ENCODE measurements around the gene LIPM. TPM values are rescaled to one million over a fixed set of nuclear protein-coding genes. Genes with fewer than 3 reads are reported as not detected.

Gene LIPM
- polyA plus RNA-seq, 1 donor (not counting 4 experiments of a cell fraction or from before 2014, with no cell fraction given), result 0.67 TPM

DNA sequence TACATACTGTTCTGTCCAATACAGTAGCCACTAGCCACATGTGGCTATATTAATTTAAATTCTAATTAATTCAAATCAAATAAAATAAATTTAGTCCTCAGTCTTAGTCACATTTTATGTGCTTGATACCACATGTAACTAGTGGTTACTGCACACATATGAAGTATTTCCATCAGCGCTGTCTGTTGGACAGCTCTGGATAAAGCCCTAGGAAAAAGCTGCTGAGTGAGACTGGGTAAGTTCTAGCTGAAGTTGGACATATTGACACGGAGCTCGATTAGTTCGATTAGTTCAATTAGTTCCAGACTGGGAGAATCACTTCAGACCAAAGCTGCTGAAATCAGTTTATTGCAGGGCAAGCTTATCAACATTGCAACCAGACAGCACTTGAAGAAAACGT is 15.1 kb upstream of the LIPM start:
- no peak for FAIRE-seq
- no peak overlapping the region for H3K27ac ChIP-seq (ENCODE audit: control insufficient read depth, insufficient read depth, low read length)
- TF ChIP-seq, protein P1, sequence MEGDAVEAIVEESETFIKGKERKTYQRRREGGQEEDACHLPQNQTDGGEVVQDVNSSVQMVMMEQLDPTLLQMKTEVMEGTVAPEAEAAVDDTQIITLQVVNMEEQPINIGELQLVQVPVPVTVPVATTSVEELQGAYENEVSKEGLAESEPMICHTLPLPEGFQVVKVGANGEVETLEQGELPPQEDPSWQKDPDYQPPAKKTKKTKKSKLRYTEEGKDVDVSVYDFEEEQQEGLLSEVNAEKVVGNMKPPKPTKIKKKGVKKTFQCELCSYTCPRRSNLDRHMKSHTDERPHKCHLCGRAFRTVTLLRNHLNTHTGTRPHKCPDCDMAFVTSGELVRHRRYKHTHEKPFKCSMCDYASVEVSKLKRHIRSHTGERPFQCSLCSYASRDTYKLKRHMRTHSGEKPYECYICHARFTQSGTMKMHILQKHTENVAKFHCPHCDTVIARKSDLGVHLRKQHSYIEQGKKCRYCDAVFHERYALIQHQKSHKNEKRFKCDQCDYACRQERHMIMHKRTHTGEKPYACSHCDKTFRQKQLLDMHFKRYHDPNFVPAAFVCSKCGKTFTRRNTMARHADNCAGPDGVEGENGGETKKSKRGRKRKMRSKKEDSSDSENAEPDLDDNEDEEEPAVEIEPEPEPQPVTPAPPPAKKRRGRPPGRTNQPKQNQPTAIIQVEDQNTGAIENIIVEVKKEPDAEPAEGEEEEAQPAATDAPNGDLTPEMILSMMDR (optimal IDR thresholded peaks at IDR 0.05 in 1 of 3, IDR thresholded peaks at IDR 0.05 in 1 of 3, conservative IDR thresholded peaks at IDR 0.05 in 1 of 3; ENCODE audit: extremely low read depth in 1 of 3, insufficient read depth in 2 of 3, low read length in 3 of 3), result no peak
- no peaks in the 10 kb centered on the region for H3K36me3 ChIP-seq (ENCODE audit: control insufficient read depth in 2 of 2, extremely low read depth in 1 of 2, insufficient read depth in 2 of 2, low read length in 2 of 2)
- H3K4me3 ChIP-seq (ENCODE audit: control insufficient read depth in 2 of 3, extremely low read depth in 1 of 3, insufficient read depth in 2 of 3, low read depth in 1 of 3, low read length in 3 of 3), result no peak overlapping the region
- DNase-seq (ENCODE audit: low read depth, low spot score), result no peak
- no peaks in the 10 kb centered on the region for H3K9me3 ChIP-seq (ENCODE audit: control insufficient read depth, low read depth, low read length)
- H3K79me2 ChIP-seq (ENCODE audit: control insufficient read depth, insufficient read depth, low read length), result no peaks in the 10 kb centered on the region
- no peaks in the 10 kb centered on the region for H3K27me3 ChIP-seq (ENCODE audit: control insufficient read depth, extremely low read depth, insufficient read depth, low read length)
- no peaks in the 10 kb centered on the region for H3K9me1 ChIP-seq (ENCODE audit: control insufficient read depth, extremely low read depth, insufficient read depth, low read length)
- no peaks in the 10 kb centered on the region for H3K4me1 ChIP-seq (ENCODE audit: control insufficient read depth, extremely low read depth, insufficient read depth, low read length)
- H3K9ac ChIP-seq (ENCODE audit: control insufficient read depth, extremely low read depth, insufficient read depth, low read length), result no peak overlapping the region
- dilution Hi-C loops (cut with MboI; ENCODE audit: extremely low pct_ligation_motif_present, low sequenced_read_pairs), result no loop called here
- no peaks in the 10 kb centered on the region for H4K20me1 ChIP-seq (ENCODE audit: control insufficient read depth, extremely low read depth, insufficient read depth, low read length)
- no peak overlapping the region for H3K4me2 ChIP-seq (ENCODE audit: control insufficient read depth, extremely low read depth, insufficient read depth, low read depth, low read length)
- no peak overlapping the region for H2AFZ ChIP-seq (ENCODE audit: control insufficient read depth, low read length)

DNA sequence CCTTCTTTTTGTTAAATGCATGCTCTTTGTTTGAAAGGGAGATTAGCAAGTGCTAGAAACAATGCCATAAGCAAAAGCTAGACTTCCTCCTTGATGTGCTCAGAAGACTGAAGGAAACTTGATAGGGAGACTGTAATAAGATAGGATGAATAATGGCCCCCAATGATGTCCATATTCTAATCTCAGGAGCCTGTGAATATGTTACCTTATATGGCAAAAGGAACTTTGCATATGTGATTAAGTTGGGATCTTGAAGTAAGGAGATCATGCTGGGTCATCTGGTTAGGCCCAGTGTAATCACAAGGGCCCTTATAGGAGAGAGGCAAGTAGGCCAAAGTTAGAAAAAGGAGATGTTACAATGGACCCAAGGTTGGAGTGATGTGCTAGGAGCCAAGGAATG is 13.6 kb upstream of the LIPM start:
- FAIRE-seq, result no peak
- Histone ChIP-seq H3K4me2 (ENCODE audit: control insufficient read depth, extremely low read depth, insufficient read depth, low read depth, low read length) (no peak overlapping the region), H3K79me2 (ENCODE audit: control insufficient read depth, insufficient read depth, low read length) (no peaks in the 10 kb centered on the region), H3K9me3 (ENCODE audit: control insufficient read depth, low read depth, low read length) (no peaks in the 10 kb centered on the region), H3K9ac (ENCODE audit: control insufficient read depth, extremely low read depth, insufficient read depth, low read length) (no peak overlapping the region), H3K27me3 (ENCODE audit: control insufficient read depth, extremely low read depth, insufficient read depth, low read length) (no peaks in the 10 kb centered on the region), H3K9me1 (ENCODE audit: control insufficient read depth, extremely low read depth, insufficient read depth, low read length) (no peaks in the 10 kb centered on the region), H3K4me1 (ENCODE audit: control insufficient read depth, extremely low read depth, insufficient read depth, low read length) (peaks cover 4% of the 10 kb centered on the region), H4K20me1 (ENCODE audit: control insufficient read depth, extremely low read depth, insufficient read depth, low read length) (no peaks in the 10 kb centered on the region), H3K27ac (ENCODE audit: control insufficient read depth, insufficient read depth, low read length) (no peak overlapping the region), H2AFZ (ENCODE audit: control insufficient read depth, low read length) (no peak overlapping the region), H3K4me3 (ENCODE audit: control insufficient read depth in 2 of 3, extremely low read depth in 1 of 3, insufficient read depth in 2 of 3, low read depth in 1 of 3, low read length in 3 of 3) (no peak overlapping the region), H3K36me3 (ENCODE audit: control insufficient read depth in 2 of 2, extremely low read depth in 1 of 2, insufficient read depth in 2 of 2, low read length in 2 of 2) (no peaks in the 10 kb centered on the region)
- DNase-seq (ENCODE audit: low read depth, low spot score), result no peak
- TF ChIP-seq EZH2 (IDR thresholded peaks at IDR 0.05; ENCODE audit: low read length), result no peak
- TF ChIP-seq, protein P1 (optimal IDR thresholded peaks at IDR 0.05 in 1 of 3, IDR thresholded peaks at IDR 0.05 in 1 of 3, conservative IDR thresholded peaks at IDR 0.05 in 1 of 3; ENCODE audit: extremely low read depth in 1 of 3, insufficient read depth in 2 of 3, low read length in 3 of 3), result no peak
- dilution Hi-C loops (cut with MboI; ENCODE audit: extremely low pct_ligation_motif_present, low sequenced_read_pairs), result no loop called here

Data from keratinocyte (primary cell).